HepG2 (cell line): ENCODE results near the gene C6orf58. TPM values are rescaled to one million over a fixed set of nuclear protein-coding genes. Genes with fewer than 3 reads are reported as not detected.

ENCODE experiments used
- ATAC-seq: fragments of 200-7000 bp; cut with Tn5 transposase; 3 replicates; pipeline ENCODE4 v1.9.1; 2020; ENCODE audit warnings: mild to moderate bottlenecking, moderate library complexity
- BruUV-seq: library from RNA; stranded (reverse); fragments of 400-500 nt; replicated peaks from 2 replicates; lab custom pipeline; 2021; lab: Mats Ljungman, UMichigan
- CTCF ChIA-PET: fragments of 300-600 bp; formaldehyde crosslinking; extraction: SDS; loops from one replicate; lab custom pipeline; 2021; ENCODE audit warnings: low total read pairs, inconsistent platforms, low intra/inter-chr PET ratio; lab: Yijun Ruan, JAX
- POLR2A ChIA-PET: fragments of 350-600 bp; sonication (Branson Sonifier 250); formaldehyde crosslinking; loops from one replicate; lab custom pipeline; 2020; ENCODE audit warnings: antibody characterized with exemption, inconsistent platforms; lab: Yijun Ruan, JAX
- DNase-seq: peaks from one replicate; pipeline ENCODE4 v3.0.0-alpha.2; 2015; ENCODE audit warnings: low spot score
- FAIRE-seq: peaks from 3 replicates; lab custom pipeline; 2011; peaks lifted over from hg19 to GRCh38; lab: Jason Lieb, UNC
- H2AFZ ChIP-seq: one replicate; pipeline ENCODE4 v1.6.1; 2011; ENCODE audit warnings: low read length, inconsistent platforms
- H3K27ac ChIP-seq: fragments of 300-600 bp; 3 replicates; pipeline ENCODE4 v1.8.0; 2011; ENCODE audit warnings: mixed run types, mild to moderate bottlenecking, mixed read lengths, low read length, inconsistent platforms; ENCODE audit not compliant: insufficient read depth; ENCODE audit errors: extremely low read length
- H3K27me3 ChIP-seq, 2 experiments: fragments of 200-600 bp in 1 of 2; 2 replicates in 1 of 2; 3 replicates in 1 of 2; pipeline versions ENCODE4 v1.6.0 to v1.8.0; 2011; ENCODE audit warnings: low read length in 2 of 2, mild to moderate bottlenecking in 2 of 2, moderate library complexity in 2 of 2, inconsistent platforms in 1 of 2; ENCODE audit not compliant: insufficient read depth in 2 of 2, control insufficient read depth in 1 of 2
- H3K36me3 ChIP-seq, 2 experiments: fragments of 200-600 bp in 1 of 2; replicated peaks in 1 of 2; 2 replicates in 1 of 2; 3 replicates in 1 of 2; pipeline versions ENCODE4 v1.5.1 to v1.8.0; 2011; ENCODE audit warnings: low read length in 2 of 2, inconsistent platforms in 1 of 2; ENCODE audit not compliant: insufficient read depth in 2 of 2, control insufficient read depth in 1 of 2
- H3K4me1 ChIP-seq: 2 replicates; pipeline ENCODE4 v1.5.1; 2012; ENCODE audit warnings: low read length, inconsistent platforms; ENCODE audit not compliant: insufficient read depth
- H3K4me2 ChIP-seq: 2 replicates; pipeline ENCODE4 v1.6.0; 2011; ENCODE audit warnings: low read depth, low read length, inconsistent platforms
- H3K4me3 ChIP-seq, 3 experiments: fragments of 200-600 bp in 1 of 3; sonication (generic), shearing (Covaris generic) in 1 of 3; replicated peaks in 1 of 3; 2 replicates each; pipeline ENCODE4 v1.5.1; 2011 to 2016; ENCODE audit warnings: low read length in 3 of 3, inconsistent platforms in 2 of 3, low read depth in 2 of 3, mild to moderate bottlenecking in 2 of 3, control low read depth in 1 of 3, mixed read lengths in 1 of 3; ENCODE audit not compliant: insufficient read depth in 1 of 3
- H3K79me2 ChIP-seq: one replicate; pipeline ENCODE4 v1.6.1; 2011; ENCODE audit warnings: low read length, inconsistent platforms; ENCODE audit not compliant: insufficient read depth
- H3K9ac ChIP-seq: 2 replicates; pipeline ENCODE4 v1.6.0; 2011; ENCODE audit warnings: mild to moderate bottlenecking, low read depth, low read length, inconsistent platforms; ENCODE audit not compliant: insufficient read depth
- H3K9me3 ChIP-seq: 2 replicates; pipeline ENCODE4 v1.5.1; 2012; ENCODE audit warnings: mild to moderate bottlenecking, low read length
- H4K20me1 ChIP-seq: 2 replicates; pipeline ENCODE4 v1.6.0; 2011; ENCODE audit warnings: inconsistent platforms, mild to moderate bottlenecking, low read length, moderate library complexity; ENCODE audit not compliant: insufficient read depth
- DMTF1 ChIP-seq: sonication (generic); formaldehyde crosslinking; IDR thresholded peaks from 2 replicates; pipeline ENCODE4 v1.4.0; 2020; ENCODE audit warnings: mild to moderate bottlenecking, missing genetic modification reagents
- MNT ChIP-seq: fragments of 450-650 bp; IDR thresholded peaks from 2 replicates; pipeline ENCODE4 v1.6.1; 2016
- NFE2L1 ChIP-seq: sonication (generic); formaldehyde crosslinking; IDR thresholded peaks from 2 replicates; pipeline ENCODE4 v1.4.0; 2020; ENCODE audit warnings: missing genetic modification reagents, mild to moderate bottlenecking, borderline replicate concordance
- PLRG1 ChIP-seq: fragments of 450-650 bp; conservative IDR thresholded peaks from 2 replicates; pipeline ENCODE4 v1.6.1; 2016
- WGBS: methylation state at CpG from one replicate; pipeline ENCODE4 v1.1.6; 2017; ENCODE audit warnings: low lambda C conversion rate; 5-methylcytosine and 5-hydroxymethylcytosine counted together
- in situ Hi-C: cut with HindIII; loops from 2 replicates; pipeline ENCODE4 v1.10.0; 2017; ENCODE audit warnings: low pct_unique_long_range_greater_than_20kb; ENCODE audit not compliant: extremely low pct_ligation_motif_present
- intact Hi-C: fragments of 100-400 bp; cut with micrococcal nuclease; formaldehyde crosslinking; loops from one replicate; pipeline ENCODE4 v1.10.0; 2022; ENCODE audit not compliant: unreplicated experiment
- polyA plus RNA-seq, 8 experiments: library from polyadenylated mRNA; depleted of rRNA in 3 of 8; stranded (reverse) in 7 of 8; unstranded in 1 of 8; fragments of >200 nt; fragmentation: Illumina TruSeq in 4 of 8; extraction: Trizol in 4 of 8; gene quantifications; 2 replicates each; pipeline versions ENCODE4 v1.2.1 to v1.2.3, GENCODE V29; 2011 to 2016; ENCODE audit warnings: low read depth in 4 of 8, missing spikeins in 1 of 8, mixed read lengths in 1 of 8; ENCODE audit not compliant: insufficient read depth in 1 of 8
- total RNA-seq, 5 experiments: library from RNA; depleted of rRNA; stranded (reverse); fragments of >200 nt; fragmentation: Illumina TruSeq; extraction: Trizol; gene quantifications; 2 replicates each; pipeline ENCODE4 v1.2.3, GENCODE V29; 2016; ENCODE audit warnings: low read depth in 1 of 5

The C6orf58 gene
- total and polyA plus RNA-seq, 2 of the 13 experiments (the other 11 are each of a cell fraction or from before 2014, with no cell fraction given), result not detected

GRCh38 chr6:127630800-127631199, 53.8 kb downstream of the C6orf58 start:
- Histone ChIP-seq H3K9me3 (no peaks in the 10 kb centered on the region), H3K79me2 (no peaks in the 10 kb centered on the region), H4K20me1 (no peaks in the 10 kb centered on the region), H2AFZ (no peak overlapping the region), H3K4me3 (no peak overlapping the region), H3K27ac (no peak overlapping the region), H3K4me1 (no peaks in the 10 kb centered on the region), H3K36me3 (no peaks in the 10 kb centered on the region), H3K27me3 (no peaks in the 10 kb centered on the region), H3K9ac (no peak overlapping the region), H3K4me2 (no peak overlapping the region)
- CTCF ChIA-PET, result no interaction called here
- in situ Hi-C loops, result no loop called here
- FAIRE-seq (no peak), ATAC-seq (no peak), DNase-seq (no peak)
- no TSS peak for BruUV-seq
- TF ChIP-seq PLRG1 (no peak), DMTF1 (CRISPR knock-in tag) (no peak)
- POLR2A ChIA-PET, result no interaction called here
- intact Hi-C loops, result no loop called here
- WGBS, result 0% methylated on average over 1 of the region's 1 CpG

- H3K4me2 ChIP-seq, result no peak overlapping the region
- H3K9ac ChIP-seq, result no peak overlapping the region
- H3K36me3 ChIP-seq, result no peaks in the 10 kb centered on the region
- no peaks in the 10 kb centered on the region for H3K79me2 ChIP-seq
- no peak for FAIRE-seq
- no peaks in the 10 kb centered on the region for H3K4me1 ChIP-seq
- no peaks in the 10 kb centered on the region for H3K27me3 ChIP-seq
- H3K27ac ChIP-seq, result no peak overlapping the region
- BruUV-seq, result no TSS peak
- ATAC-seq, result no peak
- H4K20me1 ChIP-seq, result no peaks in the 10 kb centered on the region
- no peaks in the 10 kb centered on the region for H3K9me3 ChIP-seq
- H3K4me3 ChIP-seq, result no peak overlapping the region
- in situ Hi-C loops, result no loop called here
- CTCF ChIA-PET, result no interaction called here
- intact Hi-C loops, result no loop called here
- no peak overlapping the region for H2AFZ ChIP-seq
- POLR2A ChIA-PET, result no interaction called here
- DNase-seq, result no peak
- no peak for TF ChIP-seq NFE2L1 (CRISPR knock-in tag)
- TF ChIP-seq MNT, result peak; percentile 73
Measured at GRCh38 chr6:127634178-127634577, 57.2 kb downstream of the C6orf58 start.
